ENCODE data around the gene GRIK1.

GRIK1 gene

DNA sequence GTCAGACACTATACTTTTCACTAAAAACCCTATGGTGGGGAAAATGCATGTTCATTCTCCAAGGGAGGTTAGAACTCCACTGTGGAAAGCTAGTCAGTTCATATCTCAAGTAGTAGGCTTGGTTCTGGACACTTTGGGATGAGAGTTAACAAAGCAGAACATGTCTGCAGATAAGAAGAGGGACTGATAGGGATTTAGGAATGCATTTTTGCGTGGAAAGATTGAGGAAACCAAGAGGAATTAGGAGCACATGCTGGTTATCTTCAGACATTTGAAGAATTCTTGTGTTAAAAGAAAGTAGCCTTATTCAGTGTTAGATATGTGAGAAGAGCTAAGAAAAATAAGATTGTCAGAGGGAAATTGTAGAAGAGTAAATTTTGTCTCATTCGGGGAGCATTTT is 1.2 kb upstream of the GRIK1 start:
- H3K4me1 ChIP-seq (ENCODE audit: insufficient read depth, low read length, poor library complexity, severe bottlenecking): no peaks in the 10 kb centered on the region
- no peak for TF ChIP-seq EZH2phosphoT487 (IDR thresholded peaks at IDR 0.05; ENCODE audit: borderline replicate concordance)
- TF ChIP-seq CTCF (conservative IDR thresholded peaks at IDR 0.05; ENCODE audit: low read length): no peak
- no peak overlapping the region for H2AFZ ChIP-seq (ENCODE audit: low read length)
- H3F3A ChIP-seq (ENCODE audit: low read depth): no peaks in the 10 kb centered on the region
- no peaks in the 10 kb centered on the region for H4K20me1 ChIP-seq (ENCODE audit: insufficient read depth, low read length, poor library complexity, severe bottlenecking)
- H3K4me3 ChIP-seq (ENCODE audit: low read length, poor library complexity, severe bottlenecking): no peak overlapping the region
- H3K9me3 ChIP-seq (ENCODE audit: insufficient read depth, low read depth, low read length): no peaks in the 10 kb centered on the region
- no peaks in the 10 kb centered on the region for H3K27me3 ChIP-seq (ENCODE audit: insufficient read depth, low read length, poor library complexity, severe bottlenecking)
- no peak overlapping the region for H3K4me2 ChIP-seq (ENCODE audit: low read depth, low read length, poor library complexity, severe bottlenecking)
- H3K9me2 ChIP-seq (replicated peaks; ENCODE audit: low read depth, low read length): no peaks in the 10 kb centered on the region
- H3K9ac ChIP-seq (ENCODE audit: low read depth, low read length, poor library complexity, severe bottlenecking): no peak overlapping the region
- no peaks in the 10 kb centered on the region for H3K36me3 ChIP-seq (ENCODE audit: insufficient read depth, low read length)
- H3K79me2 ChIP-seq (ENCODE audit: insufficient read depth, low read length): no peaks in the 10 kb centered on the region

- H4K20me1 ChIP-seq (ENCODE audit: insufficient read depth, low read length, poor library complexity, severe bottlenecking): no peaks in the 10 kb centered on the region
- no peaks in the 10 kb centered on the region for H3K9me3 ChIP-seq (ENCODE audit: insufficient read depth, low read depth, low read length)
- H3K9me2 ChIP-seq (replicated peaks; ENCODE audit: low read depth, low read length): no peaks in the 10 kb centered on the region
- H3K4me3 ChIP-seq (ENCODE audit: low read length, poor library complexity, severe bottlenecking): no peak overlapping the region
- H3K9ac ChIP-seq (ENCODE audit: low read depth, low read length, poor library complexity, severe bottlenecking): no peak overlapping the region
- H3K79me2 ChIP-seq (ENCODE audit: insufficient read depth, low read length): no peaks in the 10 kb centered on the region
- no peaks in the 10 kb centered on the region for H3K4me1 ChIP-seq (ENCODE audit: insufficient read depth, low read length, poor library complexity, severe bottlenecking)
- no peak for TF ChIP-seq EZH2phosphoT487 (IDR thresholded peaks at IDR 0.05; ENCODE audit: borderline replicate concordance)
- no peak for TF ChIP-seq CTCF (conservative IDR thresholded peaks at IDR 0.05; ENCODE audit: low read length)
- no peaks in the 10 kb centered on the region for H3K27me3 ChIP-seq (ENCODE audit: insufficient read depth, low read length, poor library complexity, severe bottlenecking)
- H3K36me3 ChIP-seq (ENCODE audit: insufficient read depth, low read length): no peaks in the 10 kb centered on the region
- no peak overlapping the region for H3K4me2 ChIP-seq (ENCODE audit: low read depth, low read length, poor library complexity, severe bottlenecking)
- no peaks in the 10 kb centered on the region for H3F3A ChIP-seq (ENCODE audit: low read depth)
- no peak overlapping the region for H2AFZ ChIP-seq (ENCODE audit: low read length)
Measured at GRCh38 chr21:29940361-29940760, 565 bp upstream of the GRIK1 start.

- Histone ChIP-seq H3K9me3 (ENCODE audit: insufficient read depth, low read depth, low read length) (no peaks in the 10 kb centered on the region), H3K27me3 (ENCODE audit: insufficient read depth, low read length, poor library complexity, severe bottlenecking) (no peaks in the 10 kb centered on the region)
Measured at GRCh38 chr21:29939104-29939923, 482 bp downstream of the GRIK1 start.

More at GRCh38 chr21:29939104-29939923, 482 bp downstream of the GRIK1 start:
- no peaks in the 10 kb centered on the region for H3F3A ChIP-seq (ENCODE audit: low read depth)
- no peaks in the 10 kb centered on the region for H3K9me2 ChIP-seq (replicated peaks; ENCODE audit: low read depth, low read length)
- no peaks in the 10 kb centered on the region for H4K20me1 ChIP-seq (ENCODE audit: insufficient read depth, low read length, poor library complexity, severe bottlenecking)
- TF ChIP-seq CTCF (conservative IDR thresholded peaks at IDR 0.05; ENCODE audit: low read length) (no peak), EZH2phosphoT487 (IDR thresholded peaks at IDR 0.05; ENCODE audit: borderline replicate concordance) (no peak)
- no peak overlapping the region for H2AFZ ChIP-seq (ENCODE audit: low read length)
- H3K9ac ChIP-seq (ENCODE audit: low read depth, low read length, poor library complexity, severe bottlenecking): no peak overlapping the region
- no peak overlapping the region for H3K4me2 ChIP-seq (ENCODE audit: low read depth, low read length, poor library complexity, severe bottlenecking)
- H3K36me3 ChIP-seq (ENCODE audit: insufficient read depth, low read length): no peaks in the 10 kb centered on the region
- no peaks in the 10 kb centered on the region for H3K79me2 ChIP-seq (ENCODE audit: insufficient read depth, low read length)
- H3K4me3 ChIP-seq (ENCODE audit: low read length, poor library complexity, severe bottlenecking): no peak overlapping the region
- no peaks in the 10 kb centered on the region for H3K4me1 ChIP-seq (ENCODE audit: insufficient read depth, low read length, poor library complexity, severe bottlenecking)

Measured in Loucy (cell line).